T-helper 2 cell treated with Interferon-gamma antibody and Interleukin-4, amounts not matched to agents 5 μg/mL and 100 μg/mL, for 36 hours (primary cell): ENCODE data around the gene TTC28.

Source experiments
- DNase-seq: peaks from one replicate; pipeline ENCODE4 v3.0.0; 2021; ENCODE audit warnings: low spot score
- H3K27ac Mint-ChIP-seq: one replicate; pipeline ENCODE4 v1.8.0; 2021; ENCODE audit warnings: mild to moderate bottlenecking, mixed read lengths
- H3K27me3 Mint-ChIP-seq: one replicate; pipeline ENCODE4 v1.8.0; 2021; ENCODE audit warnings: low read depth, mixed read lengths
- H3K36me3 Mint-ChIP-seq: one replicate; pipeline ENCODE4 v1.8.0; 2021; ENCODE audit warnings: low read depth, mixed read lengths
- H3K4me1 Mint-ChIP-seq: one replicate; pipeline ENCODE4 v1.8.0; 2021; ENCODE audit warnings: low read depth, mixed read lengths
- H3K4me3 Mint-ChIP-seq: one replicate; pipeline ENCODE4 v1.8.0; 2022; ENCODE audit warnings: mild to moderate bottlenecking, moderate library complexity, mixed read lengths
- H3K9me3 Mint-ChIP-seq: one replicate; pipeline ENCODE4 v1.8.0; 2021; ENCODE audit warnings: mixed read lengths

Gene TTC28

GRCh38 chr22:28411125-28411524 is 268.5 kb downstream of the TTC28 start:
- Mint-ChIP-seq H3K27me3 (no peaks in the 10 kb centered on the region), H3K4me1 (peaks cover 2% of the 10 kb centered on the region), H3K36me3 (no peaks in the 10 kb centered on the region), H3K27ac (no peak overlapping the region), H3K4me3 (no peak overlapping the region), H3K9me3 (no peaks in the 10 kb centered on the region)
- no peak for DNase-seq

GRCh38 chr22:28410050-28410816 is 269.4 kb downstream of the TTC28 start:
- DNase-seq: no peak
- Mint-ChIP-seq H3K4me3 (no peak overlapping the region), H3K27ac (no peak overlapping the region), H3K27me3 (no peaks in the 10 kb centered on the region), H3K9me3 (no peaks in the 10 kb centered on the region), H3K36me3 (no peaks in the 10 kb centered on the region), H3K4me1 (peaks cover 2% of the 10 kb centered on the region)

GRCh38 chr22:28408709-28409108 is 270.9 kb downstream of the TTC28 start:
- no peak overlapping the region for H3K4me3 Mint-ChIP-seq
- no peak for DNase-seq

GRCh38 chr22:28407645-28408044 is 272.0 kb downstream of the TTC28 start:
- peaks cover 13% of the 10 kb centered on the region for H3K4me1 Mint-ChIP-seq
- no peak for DNase-seq
- H3K27ac Mint-ChIP-seq: no peak overlapping the region
- peaks cover 4% of the 10 kb centered on the region for H3K9me3 Mint-ChIP-seq
- H3K4me3 Mint-ChIP-seq: no peak overlapping the region
- peaks cover 3% of the 10 kb centered on the region for H3K36me3 Mint-ChIP-seq
- no peaks in the 10 kb centered on the region for H3K27me3 Mint-ChIP-seq

More at GRCh38 chr22:28408709-28409108, 270.9 kb downstream of the TTC28 start:
- H3K4me1 Mint-ChIP-seq: peaks cover 6% of the 10 kb centered on the region
- no peak overlapping the region for H3K27ac Mint-ChIP-seq
- peaks cover 3% of the 10 kb centered on the region for H3K36me3 Mint-ChIP-seq
- no peaks in the 10 kb centered on the region for H3K27me3 Mint-ChIP-seq
- H3K9me3 Mint-ChIP-seq: peaks cover 4% of the 10 kb centered on the region

GRCh38 chr22:28406246-28406645 is 273.4 kb downstream of the TTC28 start:
- H3K27ac Mint-ChIP-seq: no peak overlapping the region
- peaks cover 4% of the 10 kb centered on the region for H3K9me3 Mint-ChIP-seq
- no peak overlapping the region for H3K4me3 Mint-ChIP-seq
- peaks cover 3% of the 10 kb centered on the region for H3K36me3 Mint-ChIP-seq
- H3K27me3 Mint-ChIP-seq: no peaks in the 10 kb centered on the region
- DNase-seq: no peak
- H3K4me1 Mint-ChIP-seq: peaks cover 20% of the 10 kb centered on the region

GRCh38 chr22:28405588-28405987 is 274.1 kb downstream of the TTC28 start:
- peaks cover 3% of the 10 kb centered on the region for H3K36me3 Mint-ChIP-seq
- peaks cover 21% of the 10 kb centered on the region for H3K4me1 Mint-ChIP-seq
- H3K4me3 Mint-ChIP-seq: no peak overlapping the region
- peaks cover 4% of the 10 kb centered on the region for H3K9me3 Mint-ChIP-seq
- no peak for DNase-seq
- H3K27ac Mint-ChIP-seq: no peak overlapping the region
- H3K27me3 Mint-ChIP-seq: no peaks in the 10 kb centered on the region

GRCh38 chr22:28402539-28402938 is 277.1 kb downstream of the TTC28 start:
- Mint-ChIP-seq H3K27ac (peak overlapping the region; percentile 52), H3K9me3 (peaks cover 4% of the 10 kb centered on the region), H3K4me1 (peaks cover 33% of the 10 kb centered on the region), H3K4me3 (peak overlapping the region; percentile 47), H3K27me3 (no peaks in the 10 kb centered on the region), H3K36me3 (peaks cover 3% of the 10 kb centered on the region)
- DNase-seq: peak; percentile 20

GRCh38 chr22:28402060-28402459 is 277.6 kb downstream of the TTC28 start:
- no peak for DNase-seq
- Mint-ChIP-seq H3K4me1 (peaks cover 38% of the 10 kb centered on the region), H3K27ac (peak overlapping the region; percentile 52), H3K4me3 (no peak overlapping the region), H3K27me3 (no peaks in the 10 kb centered on the region), H3K9me3 (peaks cover 4% of the 10 kb centered on the region), H3K36me3 (peaks cover 3% of the 10 kb centered on the region)

- no peaks in the 10 kb centered on the region for H3K27me3 Mint-ChIP-seq
- H3K36me3 Mint-ChIP-seq: no peaks in the 10 kb centered on the region
- H3K27ac Mint-ChIP-seq: no peak overlapping the region
- H3K4me1 Mint-ChIP-seq: peaks cover 59% of the 10 kb centered on the region
- H3K9me3 Mint-ChIP-seq: no peaks in the 10 kb centered on the region
- no peak overlapping the region for H3K4me3 Mint-ChIP-seq
- DNase-seq: no peak
Measured at GRCh38 chr22:28398981-28399380, 280.7 kb downstream of the TTC28 start.

GRCh38 chr22:28398355-28398754 is 281.3 kb downstream of the TTC28 start:
- peaks cover 58% of the 10 kb centered on the region for H3K4me1 Mint-ChIP-seq
- H3K4me3 Mint-ChIP-seq: no peak overlapping the region
- no peaks in the 10 kb centered on the region for H3K36me3 Mint-ChIP-seq
- no peaks in the 10 kb centered on the region for H3K9me3 Mint-ChIP-seq
- H3K27me3 Mint-ChIP-seq: no peaks in the 10 kb centered on the region
- DNase-seq: no peak
- peak overlapping the region; percentile 45 for H3K27ac Mint-ChIP-seq

GRCh38 chr22:28397306-28397705 is 282.3 kb downstream of the TTC28 start:
- no peaks in the 10 kb centered on the region for H3K36me3 Mint-ChIP-seq
- DNase-seq: no peak
- H3K27ac Mint-ChIP-seq: no peak overlapping the region
- H3K4me3 Mint-ChIP-seq: no peak overlapping the region
- no peaks in the 10 kb centered on the region for H3K9me3 Mint-ChIP-seq
- H3K27me3 Mint-ChIP-seq: no peaks in the 10 kb centered on the region
- peaks cover 51% of the 10 kb centered on the region for H3K4me1 Mint-ChIP-seq

- Mint-ChIP-seq H3K9me3 (peaks cover 5% of the 10 kb centered on the region), H3K4me3 (peak overlapping the region; percentile 59), H3K36me3 (peaks cover 3% of the 10 kb centered on the region), H3K4me1 (peaks cover 51% of the 10 kb centered on the region), H3K27ac (peak overlapping the region; percentile 66), H3K27me3 (no peaks in the 10 kb centered on the region)
- peak; percentile 17 for DNase-seq
Measured at GRCh38 chr22:28395920-28396753, 283.5 kb downstream of the TTC28 start.

GRCh38 chr22:28395520-28395919 is 284.1 kb downstream of the TTC28 start:
- H3K27ac Mint-ChIP-seq: peak overlapping the region; percentile 66
- peaks cover 50% of the 10 kb centered on the region for H3K4me1 Mint-ChIP-seq
- H3K27me3 Mint-ChIP-seq: no peaks in the 10 kb centered on the region
- peaks cover 3% of the 10 kb centered on the region for H3K36me3 Mint-ChIP-seq
- H3K9me3 Mint-ChIP-seq: peaks cover 5% of the 10 kb centered on the region
- peak overlapping the region; percentile 59 for H3K4me3 Mint-ChIP-seq
- DNase-seq: no peak

GRCh38 chr22:28394513-28395110 is 285.0 kb downstream of the TTC28 start:
- H3K36me3 Mint-ChIP-seq: peaks cover 3% of the 10 kb centered on the region
- H3K9me3 Mint-ChIP-seq: peaks cover 5% of the 10 kb centered on the region
- H3K4me3 Mint-ChIP-seq: no peak overlapping the region
- DNase-seq: no peak
- peak overlapping the region; percentile 59 for H3K27ac Mint-ChIP-seq
- H3K27me3 Mint-ChIP-seq: no peaks in the 10 kb centered on the region
- peaks cover 50% of the 10 kb centered on the region for H3K4me1 Mint-ChIP-seq
